SK-N-SH (cell line): Measurements from ENCODE around the gene MYCBPAP. TPM values are rescaled to one million over a fixed set of nuclear protein-coding genes. Genes with fewer than 3 reads are reported as not detected.
A peak's percentile ranks its signal among the peaks of the same experiment; 100 is the strongest.

ENCODE experiments used
- CTCF ChIP-seq: fragments of 200-600 bp; sonication (generic); IDR thresholded peaks from 2 replicates; pipeline ENCODE4 v1.6.1; 2017; ENCODE audit warnings: antibody characterized with exemption, mild to moderate bottlenecking, moderate library complexity
- FOSL2 ChIP-seq: IDR thresholded peaks from 2 replicates; pipeline ENCODE4 v1.4.0; 2012; ENCODE audit warnings: low read depth, mild to moderate bottlenecking, moderate library complexity, borderline replicate concordance
- GABPA ChIP-seq: IDR thresholded peaks from 2 replicates; pipeline ENCODE4 v1.4.0; 2012; ENCODE audit warnings: low read depth, mild to moderate bottlenecking
- GATA2 ChIP-seq: sonication (generic); formaldehyde crosslinking; IDR thresholded peaks from 2 replicates; pipeline ENCODE4 v1.5.0; 2020; ENCODE audit warnings: mild to moderate bottlenecking, missing genetic modification reagents
- IRF3 ChIP-seq: fragments of 150-350 bp; IDR thresholded peaks from 2 replicates; pipeline ENCODE4 v1.6.1; 2016; ENCODE audit warnings: mild to moderate bottlenecking, low read depth, low read length
- JUND ChIP-seq: IDR thresholded peaks from 2 replicates; pipeline ENCODE4 v1.4.0; 2012
- MAX ChIP-seq: IDR thresholded peaks from 2 replicates; pipeline ENCODE4 v1.4.0; 2012; ENCODE audit warnings: low read depth
- RAD21 ChIP-seq: IDR thresholded peaks from 2 replicates; pipeline ENCODE4 v1.6.1; 2012; ENCODE audit warnings: mild to moderate bottlenecking, low read length
- RCOR1 ChIP-seq: fragments of 150-350 bp; IDR thresholded peaks from 2 replicates; pipeline ENCODE4 v1.6.1; 2017; ENCODE audit warnings: antibody characterized with exemption, low read length
- REST ChIP-seq: IDR thresholded peaks from 2 replicates; pipeline ENCODE4 v1.6.1; 2012; ENCODE audit warnings: mild to moderate bottlenecking, low read depth, low read length, moderate library complexity
- RFX5 ChIP-seq: IDR thresholded peaks from 2 replicates; pipeline ENCODE4 v1.6.1; 2012; ENCODE audit warnings: mild to moderate bottlenecking, improper control_type of control experiment, low read length
- SMC3 ChIP-seq: IDR thresholded peaks from 2 replicates; pipeline ENCODE4 v1.6.1; 2012; ENCODE audit warnings: low read depth, low read length, improper control_type of control experiment
- TEAD4 ChIP-seq: IDR thresholded peaks from 2 replicates; pipeline ENCODE4 v1.4.0; 2012; ENCODE audit warnings: mild to moderate bottlenecking, borderline replicate concordance; ENCODE audit not compliant: insufficient read depth
- USF2 ChIP-seq: fragments of 150-350 bp; IDR thresholded peaks from 2 replicates; pipeline ENCODE4 v1.6.1; 2017; ENCODE audit warnings: antibody characterized with exemption, low read length, low read depth, borderline replicate concordance
- YY1 ChIP-seq: IDR thresholded peaks from 2 replicates; pipeline ENCODE4 v1.4.0; 2012; ENCODE audit warnings: low read depth, mild to moderate bottlenecking
- ZBTB33 ChIP-seq: IDR thresholded peaks from 2 replicates; pipeline ENCODE4 v1.4.0; 2012; ENCODE audit warnings: low read depth, borderline replicate concordance
- polyA plus RNA-seq, 3 experiments: library from polyadenylated mRNA; depleted of rRNA; stranded (reverse); fragments of >200 nt; gene quantifications; 2 replicates each; pipeline ENCODE4 v1.2.3, GENCODE V29; 2012

MYCBPAP gene
- polyA plus RNA-seq, 1 of the 3 experiments (the other 2 are of a cell fraction) = 2.4 TPM

GRCh38 chr17:50547035-50547735, 38.9 kb downstream of the MYCBPAP start, which contains the start of gene SPATA20 (continued):
- TF ChIP-seq CTCF (peak; percentile 99), IRF3 (no peak), YY1 (peak; percentile 64; the same call in 1 of the 2 replicates), RFX5 (no peak), REST (0 out of 2 replicates have a peak, but pooled peaks have one; percentile 67), RCOR1 (0 out of 2 replicates have a peak, but pooled peaks have one; percentile 19), JUND (no peak), USF2 (no peak), RAD21 (peak; percentile 100), MAX (peak; percentile 81; the same call in 1 of the 2 replicates), GABPA (peak; percentile 48; the same call in 1 of the 2 replicates), FOSL2 (no peak), TEAD4 (no peak), GATA2 (no peak), ZBTB33 (no peak), SMC3 (peak; percentile 99)
